Panc1 (cell line): ENCODE measurements around the gene OR5B21. TPM values are rescaled to one million over a fixed set of nuclear protein-coding genes. Genes with fewer than 3 reads are reported as not detected.

Source experiments
- ATAC-seq: fragments of 200-7000 bp; cut with Tn5 transposase; 2 replicates; pipeline ENCODE4 v1.9.1; 2020; ENCODE audit warnings: mild to moderate bottlenecking, moderate library complexity
- BruUV-seq: library from RNA; stranded (reverse); fragments of 400-500 nt; replicated peaks from 2 replicates; lab custom pipeline; 2021; lab: Mats Ljungman, UMichigan
- CTCF ChIA-PET: fragments of 300-600 bp; sonication (Branson Sonifier 250); formaldehyde crosslinking; loops from one replicate; lab custom pipeline; 2022; ENCODE audit warnings: antibody characterized with exemption; lab: Charles Lee
- POLR2A ChIA-PET: fragments of 300-600 bp; sonication (Branson Sonifier 250); formaldehyde crosslinking; loops from one replicate; lab custom pipeline; 2022; ENCODE audit warnings: antibody characterized with exemption; lab: Charles Lee
- DNase-seq: peaks from one replicate; pipeline ENCODE4 v3.0.0-alpha.2; 2010; ENCODE audit warnings: low read depth, low spot score
- H3K27ac ChIP-seq: 2 replicates; pipeline ENCODE4 v1.5.1; 2011; ENCODE audit warnings: mild to moderate bottlenecking, low read length, inconsistent platforms
- H3K27me3 ChIP-seq: fragments of 200-500 bp; sonication (Bioruptor generic); 2 replicates; pipeline ENCODE4 v1.6.0; 2014; ENCODE audit warnings: low read length, inconsistent platforms; ENCODE audit not compliant: control insufficient read depth, insufficient read depth
- H3K36me3 ChIP-seq: fragments of 200-500 bp; sonication (Bioruptor generic); 2 replicates; pipeline ENCODE4 v1.5.1; 2014; ENCODE audit warnings: inconsistent platforms, mild to moderate bottlenecking, low read length, moderate library complexity; ENCODE audit not compliant: control insufficient read depth, insufficient read depth
- H3K4me1 ChIP-seq: 2 replicates; pipeline ENCODE4 v1.5.1; 2011; ENCODE audit warnings: inconsistent platforms, mild to moderate bottlenecking, low read length, moderate library complexity; ENCODE audit not compliant: control insufficient read depth, insufficient read depth
- H3K4me3 ChIP-seq, 2 experiments: 2 replicates each; pipeline ENCODE4 v1.5.1; 2011 to 2012; ENCODE audit warnings: low read depth in 2 of 2, low read length in 2 of 2, mild to moderate bottlenecking in 2 of 2, inconsistent platforms in 1 of 2, moderate library complexity in 1 of 2
- H3K9me3 ChIP-seq: fragments of 200-500 bp; sonication (Bioruptor generic); 2 replicates; pipeline ENCODE4 v1.5.1; 2014; ENCODE audit warnings: low read depth, mild to moderate bottlenecking, inconsistent platforms, low read length, moderate library complexity; ENCODE audit not compliant: control insufficient read depth, insufficient read depth
- CTCF ChIP-seq: fragments of 450-650 bp; IDR thresholded peaks from 2 replicates; pipeline ENCODE4 v1.5.1; 2017; ENCODE audit warnings: mild to moderate bottlenecking
- POLR2AphosphoS5 ChIP-seq: IDR thresholded peaks from 2 replicates; pipeline ENCODE4 v1.6.1; 2012; ENCODE audit warnings: mild to moderate bottlenecking, low read depth, low read length, moderate library complexity
- REST ChIP-seq, 2 experiments: IDR thresholded peaks; 2 replicates each; pipeline ENCODE4 v1.6.1; 2011 to 2012; ENCODE audit warnings: low read depth in 2 of 2, control low read depth in 1 of 2, low read length in 1 of 2, mild to moderate bottlenecking in 1 of 2, moderate library complexity in 1 of 2; ENCODE audit not compliant: insufficient read depth in 1 of 2
- SIN3A ChIP-seq: IDR thresholded peaks from 2 replicates; pipeline ENCODE4 v1.6.1; 2012; ENCODE audit warnings: low read depth, mild to moderate bottlenecking, low read length, moderate library complexity, borderline replicate concordance; ENCODE audit not compliant: insufficient read depth
- TCF7L2 ChIP-seq: IDR thresholded peaks from 2 replicates; pipeline ENCODE4 v1.6.1; 2011; ENCODE audit warnings: mild to moderate bottlenecking, low read depth, low read length, inconsistent platforms
- in situ Hi-C: cut with HindIII; loops from 2 replicates; pipeline ENCODE4 v1.10.0; 2016; ENCODE audit warnings: low sequenced_read_pairs, low pct_unique_long_range_greater_than_20kb
- intact Hi-C: fragments of 100-400 bp; cut with micrococcal nuclease; formaldehyde crosslinking; loops from one replicate; pipeline ENCODE4 v1.10.0; 2022; ENCODE audit not compliant: unreplicated experiment
- total RNA-seq: library from RNA; stranded (reverse); gene quantifications from one replicate; pipeline ENCODE4 v1.2.1, GENCODE V29; 2021; ENCODE audit not compliant: unreplicated experiment

Gene OR5B21
- total RNA-seq, 1 experiment from 2014 or later, result not detected

GRCh38 chr11:58497951-58498350 is 10.0 kb downstream of the OR5B21 start:
- Histone ChIP-seq H3K4me3 (no peak overlapping the region), H3K27ac (no peak overlapping the region), H3K9me3 (no peaks in the 10 kb centered on the region), H3K27me3 (peaks cover 2% of the 10 kb centered on the region), H3K36me3 (no peaks in the 10 kb centered on the region), H3K4me1 (no peaks in the 10 kb centered on the region; the same call in 1 of the 2 replicates)
- ChIA-PET CTCF (no interaction called here), POLR2A (no interaction called here)
- BruUV-seq, result no TSS peak
- in situ Hi-C loops (no loop called here), intact Hi-C loops (no loop called here)
- DNase-seq (no peak), ATAC-seq (no peak)
- TF ChIP-seq SIN3A (no peak), POLR2AphosphoS5 (no peak), CTCF (no peak), TCF7L2 (no peak), REST (IDR thresholded peaks at IDR 0.05; ENCODE audit: insufficient read depth in 1 of 2, low read depth in 2 of 2, low read length in 1 of 2) (no peak)

- Histone ChIP-seq H3K27ac (no peak overlapping the region), H3K4me1 (no peaks in the 10 kb centered on the region; the same call in 1 of the 2 replicates), H3K36me3 (no peaks in the 10 kb centered on the region), H3K4me3 (no peak overlapping the region), H3K9me3 (no peaks in the 10 kb centered on the region), H3K27me3 (peaks cover 2% of the 10 kb centered on the region; the same call in 1 of the 2 replicates)
- in situ Hi-C loops, result no loop called here
- intact Hi-C loops, result no loop called here
- ChIA-PET POLR2A (no interaction called here), CTCF (no interaction called here)
- no peak for DNase-seq
- no peak for ATAC-seq
- BruUV-seq, result no TSS peak
- no peak for TF ChIP-seq SIN3A
- TF ChIP-seq CTCF, result peak; percentile 5; the same call in 1 of the 2 replicates
- TF ChIP-seq POLR2AphosphoS5, result no peak
These were observed 12.0 kb downstream of the OR5B21 start for GRCh38 chr11:58495906-58496305.
